Inferior parietal cortex (tissue), 1 donor: ENCODE data around the gene NIPSNAP2.
"Not testable (repeated sequence)": the region's sequence is repeated elsewhere in the genome, so short reads cannot be mapped to it uniquely, and the experiment has no call there.

Experiments used
- DNase-seq: peaks from one replicate; pipeline ENCODE4 v3.0.0-alpha.2; 2016; ENCODE audit errors: extremely low spot score

NIPSNAP2 gene

DNA sequence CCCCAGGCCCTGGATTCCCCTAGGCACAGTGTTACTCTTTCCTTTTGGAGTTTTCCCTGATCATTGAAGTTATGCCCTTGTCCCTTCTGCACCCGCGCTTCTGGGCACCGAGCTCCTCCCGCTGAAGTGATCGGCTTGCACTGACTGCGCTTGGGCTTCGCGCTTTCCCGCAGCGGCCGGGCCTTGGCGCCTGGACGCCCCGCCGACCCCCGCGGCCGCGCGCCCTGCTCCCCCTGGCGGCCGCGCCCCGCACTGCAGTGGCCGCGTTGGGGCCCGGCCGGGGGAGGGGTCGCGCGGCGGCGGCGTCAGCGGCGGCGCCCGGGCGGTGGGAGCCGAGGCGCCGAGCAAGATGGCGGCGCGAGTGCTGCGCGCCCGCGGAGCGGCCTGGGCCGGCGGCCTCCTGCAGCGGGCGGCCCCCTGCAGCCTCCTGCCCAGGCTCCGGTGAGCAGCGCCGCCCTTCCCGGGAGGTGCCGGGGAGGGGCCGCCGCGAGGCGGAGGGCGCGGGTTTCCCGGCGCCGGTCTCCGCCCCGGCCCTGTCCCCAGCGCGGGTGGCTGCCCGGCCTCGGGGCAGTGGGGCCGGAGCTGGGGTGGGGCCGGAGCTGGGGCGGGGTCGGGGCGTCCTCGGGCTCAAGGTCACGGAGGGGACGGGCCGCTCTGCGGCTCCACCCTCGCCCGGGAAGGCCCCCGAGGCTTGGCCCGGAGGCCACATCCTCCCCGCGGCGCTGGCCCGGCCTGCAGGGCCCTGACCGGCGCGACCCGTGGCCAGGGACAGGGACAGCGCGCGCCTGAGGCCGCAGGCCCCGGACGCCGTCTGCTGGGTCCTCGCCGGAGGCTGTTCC lies at the start of gene NIPSNAP2:
Gene NIPSNAP2, plus strand, starts transcription at position 325 of the 839 bp plus-strand sequence. Its CDS starts 25 bp downstream, at position 350.
- DNase-seq: peak; percentile 45

DNA sequence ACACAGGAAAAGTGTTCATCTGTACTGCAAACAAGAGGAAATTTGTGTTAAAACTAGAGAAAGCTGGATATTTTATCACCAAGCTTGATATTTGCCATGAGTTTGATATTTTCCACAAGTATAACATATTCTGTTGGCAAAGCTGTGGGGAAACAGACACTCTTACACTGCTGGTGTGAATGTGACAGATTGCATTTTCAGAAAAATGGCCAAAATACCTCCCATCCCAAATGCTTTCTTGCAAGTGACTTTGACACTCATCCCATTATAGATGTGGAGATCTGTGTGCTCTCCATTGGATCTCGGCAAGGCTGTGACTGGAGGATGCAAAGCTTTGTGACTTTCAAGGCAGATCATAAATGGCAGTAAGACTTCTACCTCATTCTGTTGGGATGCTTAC lies 46.6 kb upstream of the NIPSNAP2 start:
- no peak for DNase-seq

DNA sequence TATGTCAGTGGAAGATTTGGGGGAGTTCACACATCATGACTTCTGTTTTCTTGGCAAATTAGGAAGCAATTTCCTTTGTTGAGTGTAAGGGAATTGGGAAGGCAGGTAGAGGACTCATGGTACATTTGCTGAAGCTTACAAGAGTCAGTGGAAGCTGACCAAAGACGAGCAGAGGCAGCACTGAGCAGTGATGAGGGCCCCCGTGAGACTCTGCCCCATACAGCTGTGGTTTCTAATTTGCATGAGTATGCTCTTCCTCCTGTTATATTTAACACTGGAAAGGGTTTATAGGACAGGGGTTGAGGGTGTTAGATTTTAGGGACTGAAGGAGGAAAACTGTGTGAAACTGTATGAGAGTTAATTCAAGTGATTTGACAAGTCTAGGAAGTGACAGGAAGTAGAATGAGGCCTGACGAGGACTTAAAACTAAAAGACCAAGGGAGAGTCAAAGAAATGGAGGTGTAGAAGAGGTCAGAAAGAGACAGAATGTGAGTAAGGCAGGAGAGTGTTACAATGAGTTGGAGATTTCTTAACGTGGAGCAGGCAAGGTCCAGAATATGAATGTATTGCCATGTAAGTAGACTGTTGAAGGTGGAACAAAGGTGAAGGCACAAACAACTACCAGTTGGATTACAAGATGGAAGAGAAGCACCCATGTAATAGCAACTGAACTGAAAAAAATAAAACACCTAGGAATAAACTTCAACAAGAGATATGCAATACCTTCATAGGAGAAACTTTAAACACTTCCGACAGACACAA lies 36.2 kb upstream of the NIPSNAP2 start:
- no peak for DNase-seq

DNA sequence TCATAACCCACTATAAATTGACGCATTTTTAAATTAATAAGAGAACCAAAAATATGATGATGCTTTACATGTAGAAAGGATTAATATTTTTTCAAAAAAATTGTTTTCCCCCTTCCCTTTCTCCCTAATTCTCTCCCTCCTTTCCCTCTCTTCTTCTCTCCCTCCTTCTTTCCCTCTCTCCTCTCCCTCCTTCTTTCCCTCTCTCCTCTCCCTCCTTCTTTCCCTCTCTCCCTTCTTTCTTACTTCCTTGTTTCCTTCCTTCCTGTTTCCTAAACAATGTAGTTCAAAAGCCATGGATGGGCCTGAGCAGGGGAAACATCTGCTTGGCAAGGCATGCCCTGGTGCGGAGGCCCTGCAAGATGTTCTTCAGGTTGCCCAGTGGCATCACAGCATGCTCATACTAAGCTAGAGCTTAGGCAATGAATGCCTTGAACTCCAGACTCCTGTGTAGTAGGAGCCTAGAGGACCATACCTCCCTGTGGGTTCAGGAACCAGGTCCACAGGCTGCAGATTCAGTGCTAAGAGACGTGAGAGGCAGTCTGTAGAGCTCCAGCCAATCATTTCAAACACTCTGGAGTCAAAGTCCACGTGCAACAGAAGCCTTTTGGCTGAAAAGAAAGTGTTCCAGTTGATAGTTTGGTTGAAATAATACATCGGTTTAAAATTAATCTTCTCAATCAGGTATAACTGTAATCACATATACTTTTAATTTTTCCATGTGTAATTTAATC lies 32.8 kb upstream of the NIPSNAP2 start:
- DNase-seq: no peak

DNA sequence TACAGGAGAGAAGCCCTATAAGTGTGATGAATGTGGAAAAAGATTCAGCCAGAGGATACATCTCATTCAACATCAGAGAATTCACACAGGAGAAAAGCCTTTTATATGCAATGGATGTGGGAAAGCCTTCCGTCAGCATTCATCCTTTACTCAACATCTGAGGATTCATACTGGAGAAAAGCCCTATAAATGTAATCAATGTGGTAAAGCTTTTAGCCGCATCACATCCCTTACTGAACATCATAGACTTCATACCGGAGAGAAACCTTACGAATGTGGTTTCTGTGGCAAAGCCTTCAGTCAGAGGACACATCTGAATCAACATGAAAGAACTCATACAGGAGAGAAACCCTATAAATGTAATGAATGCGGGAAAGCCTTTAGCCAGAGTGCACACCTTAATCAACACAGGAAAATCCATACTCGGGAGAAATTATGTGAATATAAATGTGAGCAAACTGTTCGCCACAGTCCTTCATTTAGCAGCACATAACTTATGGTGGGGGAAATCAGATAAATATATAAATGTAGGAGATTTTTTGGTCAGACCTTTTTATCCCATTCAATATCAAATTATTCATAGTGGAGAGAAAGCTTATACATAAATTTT lies 24.8 kb upstream of the NIPSNAP2 start:
- DNase-seq: no peak

DNA sequence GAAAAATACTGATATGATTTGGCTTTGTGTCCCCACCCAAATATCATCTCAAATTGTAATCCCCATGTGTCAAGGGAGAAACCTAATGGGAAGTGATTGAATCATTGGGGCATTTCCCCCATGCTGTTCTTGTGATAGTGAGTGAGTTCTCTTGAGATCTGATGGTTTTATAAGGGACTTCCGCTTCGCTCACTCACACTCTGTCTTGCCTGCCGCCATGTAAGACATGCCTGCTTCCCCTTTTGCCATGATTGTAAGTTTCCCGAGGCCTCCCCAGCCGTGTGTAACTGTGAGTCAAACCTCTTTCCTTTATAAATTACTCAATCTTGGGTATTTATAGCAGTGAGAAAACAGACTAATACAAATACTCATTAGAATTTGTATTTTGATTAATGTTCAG lies 17.8 kb upstream of the NIPSNAP2 start:
- DNase-seq: no peak

DNA sequence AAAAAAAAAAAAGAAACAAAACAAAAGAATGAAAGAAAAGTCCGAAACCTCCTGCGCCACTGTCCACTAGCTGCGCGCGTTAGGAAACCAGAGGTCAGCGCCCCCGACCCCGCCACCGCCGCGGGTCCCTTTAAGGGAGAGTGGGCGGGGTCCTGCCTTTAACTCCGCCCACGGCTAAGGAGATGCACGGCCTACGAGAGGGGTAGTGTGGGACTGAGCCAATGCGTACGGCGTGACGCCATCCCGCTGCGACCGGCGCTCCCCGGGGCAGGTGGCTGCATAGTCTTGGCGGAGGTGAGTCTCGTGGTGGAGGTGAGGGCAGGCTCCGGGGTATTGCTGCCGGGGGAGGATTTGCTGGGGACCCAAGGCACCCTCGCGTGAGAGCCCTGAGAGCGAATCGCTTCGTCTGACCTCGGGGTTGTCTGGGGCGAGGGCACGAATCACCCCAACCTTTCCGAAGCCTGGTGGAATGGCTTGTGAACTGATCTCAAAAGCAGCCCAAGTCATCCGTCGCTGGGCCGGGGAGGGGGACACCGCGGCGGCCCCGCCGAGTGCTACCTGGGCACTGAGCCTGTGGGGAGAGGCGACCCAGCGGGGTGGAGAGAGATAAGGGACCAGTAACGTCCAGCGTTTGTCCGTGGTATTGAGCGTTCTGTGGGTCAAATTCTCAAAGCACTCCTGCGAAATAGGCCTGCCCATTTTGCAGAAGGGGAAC lies 12.6 kb upstream of the NIPSNAP2 start, which contains the start of gene MRPS17:
Gene MRPS17, plus strand, starts transcription at position 241 of the 715 bp plus-strand sequence. CDS start 1,319 bp downstream, outside the sequence.
- peak; percentile 88 for DNase-seq

DNA sequence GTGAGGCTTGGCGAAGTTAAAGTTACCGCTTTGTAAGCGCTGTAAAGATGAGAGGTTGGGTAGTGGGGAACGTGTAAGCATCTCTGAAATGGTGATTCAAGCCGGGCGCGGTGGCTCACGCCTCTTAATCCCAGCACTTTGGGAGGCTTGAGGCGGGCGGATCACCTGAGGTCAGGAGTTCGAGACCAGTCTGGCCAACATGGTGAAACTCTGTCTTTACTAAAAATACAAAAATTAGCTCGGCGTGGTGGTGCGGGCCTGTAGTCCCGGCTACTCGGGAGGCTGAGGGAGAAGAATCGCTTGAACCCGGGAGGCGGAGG lies 12.1 kb upstream of the NIPSNAP2 start:
- DNase-seq: not testable (repeated sequence)

DNA sequence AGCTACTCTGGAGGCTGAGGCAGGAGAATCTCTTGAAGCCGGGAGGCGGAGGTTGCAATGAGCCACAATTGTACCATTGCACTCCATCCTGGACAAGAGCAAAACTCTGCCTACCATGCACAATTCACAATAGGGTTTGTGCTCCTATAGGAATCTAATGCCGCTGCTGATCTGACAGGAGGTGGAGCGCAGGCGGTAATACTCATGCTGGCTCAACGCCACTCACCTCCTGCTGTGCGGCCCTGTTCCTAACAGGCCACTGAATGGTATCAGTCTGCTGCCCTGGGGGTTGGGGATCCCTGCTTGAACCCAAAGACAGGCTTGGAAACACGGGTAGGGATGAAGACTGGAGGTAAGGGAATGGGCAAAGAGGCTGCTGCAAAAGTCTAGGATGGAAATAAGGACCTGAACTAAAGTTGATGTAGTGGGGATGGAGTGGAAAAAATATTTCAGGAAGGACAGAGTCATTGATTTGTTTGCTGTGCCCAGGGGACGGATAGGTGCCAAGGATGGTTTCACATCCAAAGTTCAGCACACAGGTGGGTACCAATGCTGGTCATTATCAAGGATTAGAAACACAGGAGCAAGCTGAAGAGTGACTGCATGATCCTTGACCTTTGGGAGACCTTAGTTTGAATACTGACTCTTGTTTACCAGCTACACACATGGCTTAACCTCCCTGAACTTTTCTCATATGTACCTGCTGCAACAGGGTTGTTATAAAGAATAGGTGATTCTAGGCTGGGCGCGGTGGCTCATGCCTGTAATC lies 10.5 kb upstream of the NIPSNAP2 start:
- no peak for DNase-seq

DNA sequence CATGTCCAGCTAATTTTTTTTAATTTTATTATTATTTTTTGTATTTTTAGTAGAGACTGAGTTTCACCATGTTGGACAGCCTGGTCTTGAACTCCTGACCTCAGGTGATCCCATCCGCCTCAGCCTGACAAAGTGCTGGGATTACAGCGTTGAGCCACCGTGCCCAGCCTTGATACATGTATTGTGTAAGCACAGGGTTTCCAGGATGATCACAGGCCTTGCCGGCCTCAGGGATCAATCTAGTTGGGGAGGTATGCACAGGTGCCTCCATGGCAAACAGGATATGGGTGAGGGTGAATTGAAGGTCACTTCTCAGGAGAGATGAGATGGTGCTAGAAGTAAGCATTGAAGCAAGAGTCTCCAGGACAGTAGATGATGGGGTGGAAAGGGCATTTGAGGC lies 7.2 kb upstream of the NIPSNAP2 start:
- no peak for DNase-seq

DNA sequence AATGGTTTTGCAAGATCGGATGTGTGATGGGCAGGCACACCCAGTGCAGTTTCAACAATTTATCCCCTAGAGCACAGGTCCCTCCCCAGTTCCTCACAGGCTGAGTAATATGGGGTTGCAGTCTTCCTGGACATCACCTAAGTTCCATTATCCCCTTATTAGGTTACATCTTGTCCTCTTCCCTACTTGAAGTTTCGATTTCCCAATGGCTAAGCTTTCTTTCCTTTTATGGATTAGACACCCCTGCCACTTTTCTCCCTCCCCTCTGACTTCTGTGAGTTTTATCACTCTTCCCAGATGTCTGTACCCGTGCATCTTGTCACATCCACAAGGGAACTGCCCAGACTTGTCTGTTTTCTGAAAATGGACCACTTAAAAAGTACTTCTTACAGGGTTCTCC lies 2.4 kb upstream of the NIPSNAP2 start:
- no peak for DNase-seq

DNA sequence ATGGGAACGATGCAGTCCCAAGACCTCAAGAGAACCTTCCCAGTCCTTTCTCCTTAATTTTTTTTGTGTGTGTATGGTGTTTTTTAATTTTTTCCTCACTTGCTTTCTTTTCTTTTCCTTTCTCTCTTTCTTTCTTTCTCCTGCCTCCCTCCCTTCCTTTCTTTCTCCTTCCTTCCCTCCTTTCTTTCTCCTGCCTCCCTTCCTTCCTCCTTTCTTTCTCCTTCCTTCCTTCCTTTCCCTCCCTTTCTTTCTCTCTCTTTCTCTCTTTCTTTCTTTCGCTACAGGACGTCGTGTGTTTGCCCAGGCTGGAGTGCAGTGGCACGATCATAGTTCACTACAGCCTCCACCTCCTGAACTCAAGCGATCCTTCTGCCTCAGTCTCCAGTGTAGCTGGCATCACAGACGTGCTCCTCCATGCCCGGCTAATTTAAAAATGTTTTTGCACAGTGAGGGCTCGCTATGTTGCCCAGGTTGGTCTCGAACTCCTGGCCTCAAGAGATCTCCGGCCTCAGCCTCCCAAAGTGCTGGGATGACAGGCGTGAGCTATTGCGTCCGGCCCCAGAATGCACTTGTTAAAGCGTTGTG lies 709 bp upstream of the NIPSNAP2 start:
- no peak for DNase-seq

DNA sequence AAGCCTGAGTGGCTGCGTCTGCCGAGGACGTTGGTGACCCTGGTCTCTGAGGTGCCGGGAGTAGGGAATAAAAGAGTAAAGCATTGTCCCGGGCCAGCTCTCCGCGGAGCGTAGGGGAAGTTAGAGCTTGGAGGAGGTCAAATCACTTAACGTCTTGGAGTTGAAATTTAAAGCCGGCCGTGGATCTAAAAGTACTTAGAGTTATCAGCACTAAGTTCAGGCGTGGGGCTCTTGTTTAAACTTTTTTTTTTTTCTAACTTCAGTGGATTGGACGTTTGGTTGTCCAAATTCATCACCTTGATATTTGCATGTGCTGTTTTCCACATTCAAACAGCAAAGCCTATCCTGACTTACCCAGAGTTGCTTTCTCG lies 700 bp downstream of the NIPSNAP2 start:
- peak; percentile 40 for DNase-seq

DNA sequence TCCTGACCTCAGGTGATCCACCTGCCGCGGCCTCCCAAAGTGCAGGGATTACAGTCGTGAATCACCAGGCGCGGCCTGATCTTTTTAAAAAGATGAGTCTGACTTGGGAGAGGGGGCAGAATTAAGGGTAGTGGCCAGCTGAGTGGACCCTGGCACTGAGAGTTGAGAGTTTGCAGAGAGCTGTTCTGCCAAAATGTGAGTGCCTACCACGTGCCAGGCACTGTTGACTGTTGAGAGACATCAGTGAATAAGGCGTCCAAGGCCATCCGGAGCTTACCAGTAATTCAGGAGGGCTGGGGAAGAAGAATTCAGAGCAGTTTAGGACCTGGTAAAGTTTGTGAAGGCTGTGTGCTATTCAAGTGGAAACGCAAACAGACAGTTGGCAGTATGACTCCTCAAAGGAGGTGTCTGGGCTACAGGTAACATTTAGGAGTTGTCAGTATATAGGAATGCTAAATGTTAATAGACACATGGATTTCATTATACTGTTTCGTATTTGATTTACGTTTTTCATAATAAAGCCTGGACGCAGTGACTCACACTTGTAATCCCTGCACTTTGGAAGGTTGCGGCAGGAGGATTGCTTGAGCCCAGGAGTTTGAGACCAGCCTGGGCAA lies 1.5 kb downstream of the NIPSNAP2 start:
- DNase-seq: peak; percentile 13

DNA sequence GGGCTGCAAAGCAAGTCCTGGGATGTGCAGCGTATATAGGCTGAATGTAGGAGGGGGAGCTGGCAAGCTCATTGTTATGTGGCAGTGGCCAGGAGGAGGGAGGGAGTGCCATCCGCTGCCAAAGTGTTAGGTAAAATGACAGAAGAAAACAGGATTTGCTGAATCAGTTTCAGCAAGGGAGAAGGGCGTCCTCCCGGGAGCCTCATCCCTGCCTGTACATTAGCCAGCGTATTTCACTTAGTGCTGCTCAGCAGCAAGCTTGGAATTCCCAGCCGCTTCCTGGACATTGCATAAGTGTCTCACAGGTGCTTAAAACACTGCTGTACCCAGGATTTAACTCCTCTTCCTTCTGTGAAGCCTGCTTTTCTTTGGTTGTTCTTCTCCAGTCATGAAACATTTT lies 2.5 kb downstream of the NIPSNAP2 start:
- peak; percentile 29 for DNase-seq

DNA sequence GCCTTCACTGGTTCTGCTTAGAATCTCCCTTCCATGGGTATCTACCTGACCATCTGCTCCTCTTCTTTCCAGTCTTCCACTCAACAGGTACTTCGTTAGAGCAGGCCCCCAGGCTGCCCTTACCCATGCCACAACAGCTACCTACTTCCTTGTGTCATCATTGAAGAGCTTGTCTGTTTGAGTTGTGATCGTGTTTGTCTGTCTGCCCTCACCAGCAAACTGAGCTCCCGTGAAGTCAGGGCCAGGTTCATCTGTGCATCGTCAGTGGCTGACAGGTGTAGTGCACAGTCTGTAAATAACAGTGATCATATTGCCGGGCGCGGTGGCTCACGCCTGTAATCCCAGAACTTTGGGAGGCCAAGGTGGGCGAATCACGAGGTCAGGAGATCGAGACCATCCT lies 5.0 kb downstream of the NIPSNAP2 start:
- DNase-seq: no peak

DNA sequence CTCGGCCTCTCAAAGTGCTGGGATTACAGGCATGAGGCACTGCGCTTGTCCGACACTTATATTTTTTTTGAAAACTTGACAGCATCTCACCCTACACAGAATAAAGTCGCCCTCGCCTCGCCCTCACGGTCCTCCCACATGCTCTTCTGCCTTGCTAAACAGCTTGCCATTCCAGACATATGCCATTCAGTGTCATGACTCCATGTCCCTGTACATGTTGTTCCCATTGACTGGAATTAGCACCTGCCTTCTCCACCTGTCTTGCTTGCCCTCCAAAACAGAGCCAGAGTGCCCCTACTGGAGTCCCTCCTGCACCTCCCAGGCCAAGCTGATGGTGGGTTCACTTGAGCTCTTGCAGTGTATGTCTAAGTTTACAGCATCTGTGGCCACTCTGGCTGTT lies 6.2 kb downstream of the NIPSNAP2 start:
- DNase-seq: no peak

DNA sequence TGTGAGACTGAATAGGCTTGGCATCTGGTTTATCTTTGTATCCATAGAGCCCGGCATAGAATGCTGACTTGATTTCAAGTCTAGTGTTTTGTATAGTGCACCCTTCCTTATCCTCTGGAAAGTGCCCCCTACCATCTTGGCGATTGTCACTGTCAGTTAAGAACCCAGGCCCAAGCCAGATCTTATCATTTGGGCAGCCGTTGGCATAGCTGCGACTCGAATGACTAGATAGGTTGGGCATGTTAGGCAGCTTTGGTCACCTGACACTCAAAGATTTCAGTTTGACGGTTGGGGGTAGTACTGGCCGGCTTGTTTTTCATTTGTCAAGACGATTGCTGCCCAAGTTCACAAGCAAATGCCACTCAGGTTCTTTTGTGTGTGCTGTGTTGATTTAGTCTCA lies 6.6 kb downstream of the NIPSNAP2 start:
- DNase-seq: no peak

DNA sequence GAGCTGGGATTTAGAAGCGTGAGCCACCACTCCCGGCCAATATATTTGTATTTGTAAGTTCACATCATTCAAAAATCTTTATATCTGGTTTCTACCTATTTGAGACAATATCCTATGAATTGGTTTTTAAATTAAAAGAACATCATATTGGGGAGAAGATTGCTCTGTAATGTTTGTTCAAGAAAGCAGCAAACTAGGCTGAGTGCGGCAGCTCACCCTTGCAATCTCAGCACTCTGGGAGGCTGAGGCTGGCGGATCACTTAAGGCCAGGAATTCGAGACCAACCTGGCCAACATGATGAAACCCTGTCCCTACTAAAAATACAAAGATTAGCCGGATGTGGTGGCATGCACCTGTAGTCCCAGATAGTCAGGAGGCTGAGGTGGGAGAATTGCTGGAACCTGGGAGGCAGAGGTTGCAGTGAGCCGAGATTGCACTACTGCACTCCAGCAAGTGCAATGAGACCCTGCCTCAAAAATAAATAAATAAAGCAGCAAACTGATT lies 9.4 kb downstream of the NIPSNAP2 start:
- no peak for DNase-seq
